HG03442 (cell line): Measurements from ENCODE around the gene SBK3.

ENCODE experiments used
- ATAC-seq: cut with Tn5 transposase; IDR thresholded peaks from one replicate; pipeline ENCODE4 v1.9.1; 2021; ENCODE audit warnings: mild to moderate bottlenecking, moderate library complexity; ENCODE audit not compliant: unreplicated experiment

SBK3 gene

DNA sequence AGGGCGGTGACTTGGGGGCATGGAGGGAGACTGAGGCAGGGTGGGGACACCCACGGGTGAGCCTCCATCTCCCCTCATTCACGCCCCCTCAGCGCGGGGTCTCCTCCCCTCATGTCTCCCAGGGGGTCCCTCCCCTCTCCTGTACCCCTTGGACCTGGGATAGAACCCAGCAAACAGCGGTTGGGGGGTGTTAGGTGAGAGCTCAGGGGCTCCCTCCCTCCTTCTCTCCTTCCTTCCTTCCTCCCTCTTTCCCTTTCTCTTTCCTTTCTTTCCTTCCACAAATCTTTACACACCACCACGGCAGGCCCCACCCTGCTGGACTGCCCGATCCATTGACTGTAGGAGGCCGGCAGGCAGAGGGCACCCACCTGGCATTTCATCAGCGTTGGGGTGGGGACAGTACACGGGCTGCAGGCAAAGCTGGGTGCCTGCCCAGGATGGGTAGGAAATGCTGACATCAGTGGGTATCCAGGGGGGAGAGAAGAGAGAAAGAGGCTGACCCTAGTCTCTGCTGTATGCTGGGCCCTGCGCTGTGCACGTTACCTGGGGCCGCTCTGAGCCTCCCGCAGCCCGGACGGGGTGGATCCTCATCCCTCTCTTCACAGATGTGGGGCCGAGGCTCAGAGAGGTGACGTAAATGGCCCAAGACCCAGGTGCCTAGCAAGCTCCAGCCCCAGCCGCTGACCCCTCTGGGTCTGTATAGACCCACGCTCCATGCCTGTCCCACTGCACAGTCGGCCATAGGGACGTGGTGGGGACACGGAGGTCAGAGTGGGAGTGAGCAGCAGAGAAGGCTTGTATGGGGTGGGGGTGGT, 53.6 kb downstream of the SBK3 start:
- ATAC-seq: no peak
